Hepatic stellate cell (primary cell): ENCODE results near the gene RAB27B.
"Not testable (repeated sequence)": the region's sequence is repeated elsewhere in the genome, so short reads cannot be mapped to it uniquely, and the experiment has no call there.

Experiments
- DNase-seq: peaks from one replicate; pipeline ENCODE4 v3.0.0; 2011; ENCODE audit warnings: low spot score

Gene RAB27B, protein sequence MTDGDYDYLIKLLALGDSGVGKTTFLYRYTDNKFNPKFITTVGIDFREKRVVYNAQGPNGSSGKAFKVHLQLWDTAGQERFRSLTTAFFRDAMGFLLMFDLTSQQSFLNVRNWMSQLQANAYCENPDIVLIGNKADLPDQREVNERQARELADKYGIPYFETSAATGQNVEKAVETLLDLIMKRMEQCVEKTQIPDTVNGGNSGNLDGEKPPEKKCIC

DNA sequence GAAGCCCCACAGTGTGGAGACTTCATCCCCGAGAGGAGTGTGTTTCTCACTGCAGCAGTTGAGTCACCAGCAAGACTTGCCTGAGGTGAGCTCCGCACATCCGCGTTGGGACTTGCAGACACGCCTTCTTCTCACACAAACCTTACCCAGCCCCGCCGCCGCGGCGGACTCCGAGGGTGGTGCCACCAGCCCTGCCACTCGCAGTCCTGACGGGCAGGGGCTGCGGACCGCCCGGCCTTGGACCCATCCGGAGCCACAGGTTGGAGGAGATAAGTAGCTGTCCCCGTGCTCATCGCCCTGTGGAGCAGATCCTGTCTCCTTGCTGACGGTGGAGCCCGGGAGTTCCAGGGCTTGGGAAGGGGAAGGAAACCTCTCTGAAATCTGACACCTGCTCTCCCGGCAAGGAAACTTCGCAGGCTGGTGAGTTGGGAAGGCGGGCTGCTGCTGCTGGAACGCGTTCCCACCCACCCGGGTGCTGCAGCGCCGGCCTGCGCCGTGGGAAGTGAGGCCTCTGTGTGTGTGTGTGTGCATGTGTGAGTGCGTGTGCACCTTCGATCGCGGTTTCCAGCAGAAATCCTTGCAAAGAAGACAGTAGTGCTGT, at the start of gene RAB27B:
Gene RAB27B, plus strand, starts transcription at position 197 of the 601 bp plus-strand sequence. CDS start 49,109 bp downstream, outside the sequence.
- DNase-seq: peak; percentile 50

DNA sequence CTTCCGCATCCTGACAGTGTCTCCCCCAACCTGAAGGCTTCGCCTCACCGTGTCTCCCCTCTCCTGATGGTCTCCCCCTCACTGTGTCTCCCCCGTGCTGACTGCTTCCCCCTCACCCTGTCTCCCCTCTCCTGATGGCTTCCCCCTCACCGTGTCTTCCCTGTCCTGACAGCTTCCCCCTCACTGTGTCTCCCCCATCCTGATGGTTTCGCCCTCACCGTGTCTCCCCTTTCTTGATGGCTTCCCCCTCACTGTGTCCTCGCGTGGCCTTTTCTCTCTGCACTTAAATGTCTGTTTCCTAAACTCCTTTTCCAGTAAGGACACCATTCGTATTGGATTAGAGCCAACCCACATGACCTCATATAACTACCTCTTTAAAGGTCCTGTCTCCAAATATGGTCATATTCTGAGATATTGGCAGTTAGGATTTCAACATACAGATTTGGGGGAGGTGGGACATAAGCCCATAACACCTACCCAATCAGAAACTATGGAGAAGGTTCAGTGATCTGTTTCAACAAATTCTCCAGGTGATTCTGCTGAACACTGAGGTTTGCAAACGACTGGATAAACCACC, 47.9 kb upstream of the RAB27B start:
- no peak for DNase-seq

DNA sequence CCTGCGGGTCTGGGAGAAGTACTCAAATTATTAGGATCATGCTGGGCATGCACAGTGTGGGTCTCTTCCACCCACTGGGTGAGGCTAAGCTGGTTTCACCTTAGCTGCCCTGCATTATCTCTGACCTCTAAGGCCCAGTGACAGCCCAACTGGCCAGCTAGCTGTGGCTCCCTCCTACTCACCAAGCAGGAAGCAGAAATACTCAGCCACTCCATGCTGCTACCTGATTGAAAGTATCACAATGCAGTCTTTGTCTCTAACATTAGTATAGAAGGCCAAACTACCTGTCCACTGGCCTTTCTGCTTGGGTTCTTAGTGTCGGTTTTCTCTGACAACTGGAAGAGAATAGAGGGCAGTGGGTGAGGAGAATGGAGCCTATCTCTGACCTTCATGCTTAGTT, 47.3 kb upstream of the RAB27B start:
- no peak for DNase-seq

DNA sequence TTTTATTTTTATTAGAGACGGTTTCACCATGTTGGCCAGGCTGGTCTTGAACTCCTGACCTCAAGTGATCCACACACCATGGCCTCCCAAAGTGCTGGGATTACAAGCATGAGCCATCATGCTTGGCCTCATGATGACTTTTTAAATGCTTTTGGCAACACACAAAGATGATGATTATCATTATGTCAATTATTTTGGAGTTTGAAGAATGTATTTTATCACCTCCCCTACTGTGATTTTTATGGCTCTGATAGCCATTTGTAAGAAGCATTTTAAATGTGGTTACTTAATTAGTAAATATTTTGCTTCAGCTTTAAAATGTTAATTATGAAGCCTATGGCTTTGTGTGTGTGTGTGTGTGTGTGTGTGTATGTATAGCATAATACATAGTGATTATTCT, 45.1 kb upstream of the RAB27B start:
- no peak for DNase-seq

DNA sequence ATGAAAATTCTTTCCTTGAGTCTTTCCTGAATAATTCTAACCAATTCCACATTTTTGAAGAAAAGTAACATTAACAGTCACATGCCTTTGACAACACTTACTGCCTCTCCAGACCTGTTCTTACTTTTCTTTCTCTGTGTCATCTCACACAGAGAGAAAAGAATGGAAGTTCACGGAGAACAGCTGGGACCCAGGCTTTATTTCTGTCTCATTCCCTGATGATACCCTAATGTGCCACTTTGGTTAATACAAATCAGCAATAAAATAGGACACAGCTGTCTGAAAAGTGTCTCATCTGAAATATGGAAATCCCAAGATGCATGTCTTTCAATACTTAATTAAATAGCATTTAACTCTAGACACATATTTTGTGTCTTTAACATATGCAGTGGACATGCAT, 42.1 kb upstream of the RAB27B start:
- no peak for DNase-seq

DNA sequence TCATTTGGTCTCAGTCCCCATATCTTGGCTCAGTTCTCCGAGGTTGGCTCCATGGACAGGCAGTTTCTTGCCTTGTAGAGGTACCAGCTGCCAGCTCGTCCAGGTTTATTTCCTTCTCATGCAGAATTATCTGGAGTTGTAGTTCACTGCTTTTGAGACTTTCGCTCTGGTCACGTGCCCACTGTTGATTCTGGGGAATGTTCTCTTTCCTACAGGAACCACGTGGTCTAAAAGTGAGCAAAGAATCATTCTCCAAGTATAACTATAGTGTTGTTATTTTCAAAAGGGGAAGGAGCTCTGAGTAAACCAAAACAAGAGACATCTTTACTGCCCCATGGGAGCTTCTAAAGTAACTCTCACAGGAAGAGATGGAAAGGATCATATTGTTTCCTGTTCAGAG, 41.2 kb upstream of the RAB27B start:
- no peak for DNase-seq

DNA sequence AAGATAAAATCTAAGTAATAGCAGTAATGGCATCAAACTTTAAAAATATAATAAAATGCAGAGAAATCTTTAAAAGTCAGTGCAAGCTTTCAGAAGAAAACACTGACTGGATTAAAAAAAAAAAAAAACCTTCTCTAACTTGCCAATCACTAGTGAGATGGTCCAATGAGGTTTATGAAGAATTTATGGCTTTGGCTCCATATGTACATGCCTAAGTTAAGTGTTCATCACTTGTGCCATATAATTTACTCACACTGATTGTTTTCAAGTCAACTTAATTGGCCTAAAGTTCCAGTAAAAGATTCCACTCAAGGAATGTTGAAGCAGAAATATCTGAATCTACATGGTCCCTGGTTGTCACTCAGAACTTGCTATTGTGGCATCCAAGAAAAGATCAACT, 40.7 kb upstream of the RAB27B start:
- no peak for DNase-seq

DNA sequence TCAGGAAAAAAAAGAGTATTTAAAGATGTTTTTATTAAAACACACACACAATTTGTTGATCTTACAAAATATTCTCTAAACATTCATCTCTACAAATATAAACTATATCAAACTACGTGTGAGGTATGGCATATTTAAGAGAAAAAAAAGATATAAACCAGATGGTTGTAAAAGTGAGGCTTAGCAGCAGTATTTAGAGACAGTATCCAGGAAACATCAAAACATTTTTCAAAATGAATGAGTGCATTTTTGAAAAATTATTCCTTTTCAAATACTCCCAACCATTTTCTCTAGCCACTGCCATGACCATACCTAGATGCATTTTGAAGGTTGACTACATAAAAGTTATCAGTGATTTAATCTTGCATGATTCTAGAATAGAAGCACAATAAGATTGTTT, 38.2 kb upstream of the RAB27B start:
- no peak for DNase-seq

DNA sequence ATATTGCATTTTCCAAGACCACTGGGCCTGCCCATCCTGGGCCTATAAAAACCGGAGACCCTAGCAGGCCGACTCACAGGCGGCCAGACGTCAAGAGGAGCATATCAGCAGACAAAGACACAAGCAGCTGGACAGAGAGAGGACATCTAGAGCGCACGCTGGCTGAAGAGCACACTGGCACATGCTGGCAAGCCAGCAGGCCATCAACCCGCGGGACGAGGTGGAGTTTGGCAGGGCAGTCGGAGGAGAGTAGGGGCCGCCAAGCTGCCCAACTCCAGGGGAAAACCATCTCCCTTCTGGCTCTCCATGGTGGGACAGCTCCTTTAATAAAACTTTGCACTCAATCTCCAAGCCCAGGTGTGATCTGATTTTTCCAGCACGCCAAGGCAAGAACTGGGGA, 36.6 kb upstream of the RAB27B start:
- no peak for DNase-seq

DNA sequence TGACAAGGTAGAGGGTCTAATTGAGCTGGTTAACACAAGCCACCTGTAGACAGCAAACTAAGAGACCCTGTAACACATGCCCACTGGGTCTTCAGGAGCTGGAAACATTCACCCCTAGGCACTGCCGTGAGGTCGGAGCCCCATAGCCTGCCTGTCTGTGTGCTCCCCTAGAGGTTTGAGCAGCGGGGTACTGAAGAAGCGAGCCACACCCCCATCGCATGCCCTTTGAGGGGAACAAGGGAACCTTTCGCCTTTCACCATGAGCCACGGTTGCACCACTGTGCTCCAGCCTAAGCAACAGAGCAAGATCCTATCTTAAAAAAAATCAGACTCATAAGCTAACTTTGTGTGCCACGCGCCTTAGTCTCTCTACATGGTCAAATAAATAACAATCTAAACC, 36.2 kb upstream of the RAB27B start:
- DNase-seq: no peak

DNA sequence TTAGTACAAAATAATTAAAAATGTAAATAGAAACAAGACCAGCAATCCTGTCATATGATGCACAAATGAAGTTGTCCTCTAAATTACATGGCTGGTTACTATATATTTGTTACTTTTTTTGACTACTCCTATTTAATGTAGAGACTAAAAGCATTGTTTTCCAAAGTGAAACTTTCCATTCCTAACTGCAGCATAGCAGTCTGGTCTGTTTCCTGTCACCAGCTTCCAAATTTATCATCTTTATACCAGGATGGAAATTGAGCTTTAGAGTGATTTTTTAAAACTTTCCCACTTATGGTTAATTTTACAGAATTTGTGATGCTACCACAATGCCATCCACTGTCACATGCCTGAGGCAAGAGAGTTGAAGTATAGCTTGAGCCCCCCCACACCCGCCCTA, 33.5 kb upstream of the RAB27B start:
- DNase-seq: no peak

DNA sequence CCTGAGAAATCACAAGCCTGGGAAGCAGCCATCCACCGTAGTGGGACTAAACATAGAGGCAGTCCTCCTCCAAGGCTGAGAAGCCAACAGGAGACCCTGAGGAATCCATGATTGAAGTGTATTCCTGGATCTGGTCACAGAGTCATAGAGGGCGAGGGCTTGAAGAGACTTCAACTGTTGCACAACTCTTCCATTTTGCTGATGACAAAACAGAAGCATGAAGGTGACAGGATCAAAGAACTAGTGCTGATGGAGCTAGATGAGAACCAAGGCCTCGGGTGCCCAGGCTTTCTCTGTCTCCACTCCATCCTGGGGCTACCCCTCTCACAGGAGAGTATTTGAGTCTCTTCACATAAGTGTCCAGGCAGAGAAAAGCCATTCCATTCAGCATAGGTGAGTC, 30.1 kb upstream of the RAB27B start:
- no peak for DNase-seq

DNA sequence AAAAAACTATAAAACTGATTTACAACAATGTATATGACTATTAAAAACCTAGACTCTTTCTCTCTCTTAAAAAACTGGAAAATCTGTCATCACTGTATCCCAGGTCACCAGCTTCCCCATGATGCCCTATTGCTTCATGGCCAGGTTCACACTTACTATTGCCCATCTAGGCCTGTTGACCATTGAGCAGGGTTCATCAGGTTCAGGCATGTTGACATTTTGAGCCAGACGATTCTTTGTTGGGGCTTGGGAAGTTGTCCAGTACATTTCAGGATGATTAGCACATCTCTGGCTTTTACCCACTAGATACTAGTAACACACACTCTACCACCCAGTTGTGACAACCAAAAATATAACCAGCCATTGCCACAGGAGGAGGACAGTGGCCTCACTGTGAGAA, 26.9 kb upstream of the RAB27B start:
- no peak for DNase-seq

DNA sequence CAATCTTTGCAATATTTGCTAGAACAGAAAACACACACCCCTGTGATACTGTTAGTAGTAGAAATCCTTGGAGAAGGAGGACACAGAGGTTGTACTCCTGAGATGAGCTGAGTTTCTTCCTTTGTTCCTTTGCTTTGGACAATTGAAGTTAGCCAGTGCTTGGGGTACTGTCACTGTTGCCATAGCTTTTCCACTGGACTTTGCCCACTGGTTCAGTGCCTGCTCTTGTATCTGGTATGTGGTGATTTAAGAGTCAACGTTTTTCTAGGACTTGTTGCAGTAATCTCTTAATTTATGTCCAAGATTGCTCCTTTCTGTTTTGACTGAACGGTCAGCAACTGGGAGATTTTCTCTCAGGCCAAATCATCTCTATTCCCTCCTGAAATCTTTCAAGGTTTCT, 26.1 kb upstream of the RAB27B start:
- no peak for DNase-seq

DNA sequence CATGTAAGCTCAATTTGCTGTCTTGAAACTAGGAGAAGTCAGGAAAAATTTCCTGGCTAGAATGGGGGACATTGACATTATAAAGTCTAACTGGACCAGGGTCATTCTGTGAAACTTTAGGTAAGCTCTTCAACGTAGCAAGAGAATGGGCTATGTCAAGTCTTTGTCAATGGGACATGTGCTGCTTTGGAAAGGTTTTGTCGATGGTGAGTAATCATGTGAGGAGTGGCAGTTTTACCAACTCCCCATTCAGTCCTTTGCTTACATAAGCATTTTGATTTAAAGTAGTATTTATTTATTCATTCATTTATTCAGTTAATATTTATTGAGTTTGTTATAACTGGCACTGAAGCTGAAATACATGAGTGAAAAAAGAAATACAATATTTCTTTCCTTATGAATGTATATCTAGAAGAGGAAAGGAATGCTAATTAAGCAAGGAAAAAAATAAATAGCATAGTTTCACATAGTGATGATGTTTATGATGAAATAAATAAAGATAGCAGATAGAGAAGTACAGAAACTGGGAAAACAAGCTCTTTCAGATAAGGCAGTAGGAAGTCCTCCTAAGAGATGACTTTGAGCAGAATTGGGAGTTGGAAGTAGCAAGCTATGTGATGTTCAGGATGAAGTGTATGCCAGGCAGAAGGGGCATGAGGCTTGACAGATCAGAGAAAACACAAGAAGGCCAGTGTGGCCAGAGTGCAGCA, 25.4 kb upstream of the RAB27B start:
- no peak for DNase-seq

DNA sequence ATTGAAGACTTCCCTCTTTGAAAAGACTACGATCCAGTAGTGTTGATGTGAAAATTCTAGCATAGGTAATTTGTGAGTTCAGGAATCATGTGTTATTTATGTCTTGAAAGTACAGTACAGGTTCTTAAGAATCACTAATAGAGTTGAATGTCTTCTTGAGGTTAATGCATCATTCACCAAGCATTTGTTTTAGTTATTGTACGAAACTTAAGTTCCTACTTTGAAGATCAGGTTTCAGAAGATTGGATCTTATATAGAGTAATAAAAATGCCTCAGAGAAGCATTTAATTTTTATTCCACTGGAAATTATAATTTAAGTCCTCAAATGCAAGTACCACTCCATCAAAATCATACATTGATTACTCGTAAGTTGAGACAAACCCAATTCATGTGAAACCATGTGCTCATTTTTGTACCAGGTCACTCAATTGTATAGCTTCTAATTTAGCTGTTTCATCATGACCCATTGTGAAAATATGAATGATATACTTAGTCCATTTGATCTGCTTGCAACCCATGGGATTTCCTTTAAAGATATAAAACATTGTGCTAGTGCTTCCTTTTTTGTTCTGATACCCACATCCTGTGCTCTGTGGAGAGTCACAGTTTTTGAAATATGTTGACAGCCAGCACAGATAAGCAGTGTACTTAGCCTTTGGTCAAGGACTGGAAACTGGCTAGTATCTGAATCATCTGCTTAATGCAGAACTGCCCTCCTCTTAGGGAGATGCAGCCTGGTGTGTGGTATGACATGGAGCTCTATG, 22.5 kb upstream of the RAB27B start:
- peak; percentile 53 for DNase-seq

DNA sequence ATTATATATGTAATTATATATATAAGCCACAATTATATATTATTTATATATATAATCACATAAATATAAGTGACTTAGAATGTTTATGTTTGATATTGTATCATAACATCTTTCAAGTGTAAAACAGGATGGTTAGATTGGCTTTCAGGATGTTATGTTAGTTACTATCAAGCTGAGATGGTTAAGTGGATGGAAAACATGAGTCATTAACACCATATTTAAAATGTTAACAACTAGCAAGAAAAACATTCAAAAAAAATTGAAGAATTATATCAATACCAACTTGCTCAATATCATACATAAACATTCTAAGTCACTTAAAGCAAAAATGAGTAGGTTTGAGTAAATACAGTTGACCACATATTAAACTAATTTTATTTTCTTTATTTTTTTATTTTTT, 21.8 kb upstream of the RAB27B start:
- DNase-seq: no peak

DNA sequence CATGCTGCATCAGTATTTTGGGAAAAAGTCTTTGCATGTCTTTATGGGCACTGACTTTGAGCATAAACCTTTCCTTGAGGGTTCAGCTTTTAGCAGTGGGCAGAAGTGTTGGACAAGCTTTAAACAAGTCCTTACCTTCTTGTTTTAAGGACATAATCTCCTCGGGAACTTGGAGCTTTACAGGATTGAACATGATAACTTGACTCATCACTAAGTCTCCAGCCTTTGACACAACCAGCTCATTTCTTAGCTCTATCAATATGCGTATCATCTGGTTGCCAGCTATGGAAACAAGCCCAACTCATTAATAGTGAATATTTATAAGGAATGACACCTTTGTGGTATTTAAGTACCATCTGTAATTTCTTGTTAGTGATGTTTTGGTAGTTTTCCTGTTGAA, 21.0 kb upstream of the RAB27B start:
- no peak for DNase-seq

DNA sequence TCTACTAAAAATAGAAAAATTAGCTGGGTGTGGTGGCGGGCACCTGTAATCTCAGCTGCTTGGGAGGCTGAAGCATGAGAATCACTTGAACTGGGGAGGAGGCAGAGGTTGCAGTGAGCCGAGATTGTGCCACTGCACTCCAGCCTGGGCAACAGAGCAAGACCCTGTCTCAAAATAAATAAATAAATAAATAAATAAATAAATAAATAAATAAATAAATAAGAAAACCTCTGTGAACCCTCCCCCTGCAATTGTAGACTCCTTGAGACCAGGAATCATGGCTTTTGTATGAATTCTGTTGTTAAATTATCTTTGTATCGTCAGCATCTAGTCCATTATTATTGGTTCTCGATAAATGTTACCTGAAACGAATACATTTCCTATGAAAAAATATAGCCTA, 17.6 kb upstream of the RAB27B start:
- DNase-seq: not testable (repeated sequence)

DNA sequence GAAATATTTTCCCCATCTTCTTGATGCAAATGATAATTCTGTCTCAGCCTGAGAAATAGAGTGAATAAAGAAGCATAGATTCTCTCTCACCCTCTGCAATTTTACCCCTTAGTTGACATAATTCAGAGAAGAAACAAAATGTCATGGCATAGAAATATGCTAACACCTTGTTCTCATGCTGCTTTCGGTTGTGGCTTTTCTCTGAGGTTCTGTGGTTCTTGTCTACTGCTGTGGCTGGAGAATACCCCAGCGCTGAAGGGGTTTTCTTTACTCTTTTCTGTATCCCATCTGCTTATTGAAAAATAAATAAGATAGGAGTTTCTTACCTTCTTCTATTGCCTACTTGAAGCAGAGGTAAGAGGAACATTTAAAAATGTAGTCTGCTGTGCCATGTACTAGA, 15.4 kb upstream of the RAB27B start:
- DNase-seq: no peak

DNA sequence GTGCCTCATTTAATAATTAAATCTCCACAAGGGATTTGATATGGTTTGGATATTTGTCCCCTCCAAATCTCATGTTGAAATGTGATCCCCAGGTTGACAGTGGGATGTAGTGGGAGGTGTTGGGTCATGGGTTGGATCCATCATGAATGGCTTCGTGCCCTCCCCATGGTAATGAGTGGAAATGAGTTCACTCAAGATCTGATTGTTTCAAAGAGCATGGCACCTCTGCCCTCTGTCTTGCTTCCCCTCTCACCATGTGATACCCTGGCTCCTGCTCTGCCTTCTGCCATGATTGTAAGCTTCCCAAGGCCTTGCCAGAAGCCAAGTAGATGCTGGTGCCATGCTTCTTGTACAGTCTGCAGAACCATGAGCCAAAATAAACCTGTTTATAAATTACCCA, 15.0 kb upstream of the RAB27B start:
- no peak for DNase-seq

DNA sequence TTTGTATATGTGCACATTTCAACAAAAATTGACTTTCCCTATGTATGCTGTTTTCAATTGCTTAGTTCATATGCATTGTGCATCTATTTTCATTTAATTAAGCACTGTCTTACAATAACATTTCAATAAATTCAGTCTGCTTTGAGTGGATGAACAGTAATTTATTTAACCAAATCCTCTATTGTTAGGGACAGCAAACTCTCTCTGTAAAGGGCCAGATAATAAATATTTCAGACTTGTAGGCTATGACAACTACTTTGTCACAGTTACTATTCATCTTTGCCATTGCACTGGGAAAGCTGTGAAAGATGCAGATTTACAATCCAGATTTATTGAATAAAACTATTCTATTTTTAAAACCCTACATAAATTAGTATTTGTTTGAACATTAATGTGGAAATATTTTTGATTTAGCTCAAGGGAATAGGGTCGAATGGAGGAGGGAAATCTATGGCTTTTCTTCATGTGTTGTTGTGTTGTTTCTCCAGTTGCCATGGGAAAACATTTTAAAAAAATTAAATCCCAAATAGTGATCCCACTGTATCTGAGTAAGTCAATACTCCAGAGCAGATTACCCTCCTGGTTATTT, 14.2 kb upstream of the RAB27B start:
- DNase-seq: no peak
